HUES48 (cell line): ENCODE results near the gene EFCAB14.
"Not testable (repeated sequence)": the region's sequence is repeated elsewhere in the genome, so short reads cannot be mapped to it uniquely, and the experiment has no call there.

Source experiments
- H3K27ac ChIP-seq: one replicate; pipeline ENCODE4 v1.7.0; 2013; ENCODE audit warnings: low read depth, low read length, inconsistent platforms
- H3K27me3 ChIP-seq: 2 replicates; pipeline ENCODE4 v1.6.1; 2013; ENCODE audit warnings: mild to moderate bottlenecking, low read length; ENCODE audit not compliant: control insufficient read depth, insufficient read depth
- H3K36me3 ChIP-seq: 2 replicates; pipeline ENCODE4 v1.6.1; 2013; ENCODE audit warnings: low read length; ENCODE audit not compliant: control insufficient read depth, insufficient read depth
- H3K4me1 ChIP-seq: 2 replicates; pipeline ENCODE4 v1.6.1; 2013; ENCODE audit warnings: mild to moderate bottlenecking, low read length; ENCODE audit not compliant: control insufficient read depth, insufficient read depth
- H3K4me3 ChIP-seq: 2 replicates; pipeline ENCODE4 v1.5.1; 2013; ENCODE audit warnings: mild to moderate bottlenecking, low read depth, low read length
- H3K9ac ChIP-seq: 2 replicates; pipeline ENCODE4 v1.6.1; 2013; ENCODE audit warnings: mild to moderate bottlenecking, low read depth, low read length, moderate library complexity
- H3K9me3 ChIP-seq: 2 replicates; pipeline ENCODE4 v1.6.1; 2013; ENCODE audit warnings: low read length; ENCODE audit not compliant: control insufficient read depth, insufficient read depth

EFCAB14 gene

DNA sequence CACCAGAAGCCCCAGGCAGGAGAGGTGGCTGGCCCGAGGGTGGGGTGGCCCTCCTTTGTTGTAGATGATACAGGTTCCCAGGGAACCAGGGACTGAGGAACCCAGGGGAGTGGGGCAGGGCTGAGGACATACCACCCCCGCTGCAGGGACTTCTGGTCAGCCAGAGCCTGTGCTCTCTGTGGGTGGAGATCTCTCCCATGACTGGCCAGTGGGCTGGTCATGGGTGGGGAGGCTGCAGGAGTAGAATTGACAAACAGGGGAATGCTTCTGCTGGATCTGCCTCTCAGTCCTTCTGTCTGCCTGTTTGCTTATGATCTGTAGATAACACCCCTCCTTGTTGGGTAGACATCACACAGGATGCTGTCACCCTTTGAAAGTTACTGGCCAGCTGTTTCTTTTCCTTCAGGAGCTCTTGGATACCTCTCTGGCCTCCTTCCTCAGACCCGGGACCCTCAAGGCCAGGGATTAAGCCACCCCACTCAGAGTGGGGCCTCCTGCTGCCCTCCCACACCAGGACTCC, 2.8 kb upstream of the EFCAB14 start:
- H3K27me3 ChIP-seq, result no peaks in the 10 kb centered on the region
- H3K4me3 ChIP-seq, result no peak overlapping the region
- H3K9ac ChIP-seq, result no peak overlapping the region
- no peaks in the 10 kb centered on the region for H3K9me3 ChIP-seq
- peaks cover 22% of the 10 kb centered on the region for H3K4me1 ChIP-seq
- H3K27ac ChIP-seq, result no peak overlapping the region
- peaks cover 7% of the 10 kb centered on the region; the same call in 1 of the 2 replicates for H3K36me3 ChIP-seq

DNA sequence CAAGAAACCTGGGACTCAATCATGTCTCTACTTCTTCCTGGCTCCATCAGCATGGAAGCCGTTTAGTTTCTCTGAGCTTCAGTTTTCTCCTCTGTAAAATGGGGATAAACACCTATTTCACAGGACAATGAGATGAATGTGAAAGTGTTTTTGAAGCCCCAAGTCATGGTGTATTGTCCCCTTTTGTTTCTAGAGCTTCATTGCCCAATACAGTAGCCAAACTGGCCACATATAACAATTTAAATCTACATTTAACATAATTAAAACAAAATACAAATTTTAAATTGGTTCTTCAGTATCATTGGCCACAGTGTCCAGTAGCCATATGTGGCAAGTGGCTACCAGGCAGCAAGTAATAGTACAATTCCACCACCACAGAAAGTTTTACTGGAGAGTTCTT, 2.3 kb upstream of the EFCAB14 start:
- Histone ChIP-seq H3K9ac (no peak overlapping the region), H3K4me3 (no peak overlapping the region), H3K27me3 (no peaks in the 10 kb centered on the region), H3K36me3 (peaks cover 13% of the 10 kb centered on the region), H3K9me3 (no peaks in the 10 kb centered on the region), H3K27ac (no peak overlapping the region), H3K4me1 (peaks cover 22% of the 10 kb centered on the region)

DNA sequence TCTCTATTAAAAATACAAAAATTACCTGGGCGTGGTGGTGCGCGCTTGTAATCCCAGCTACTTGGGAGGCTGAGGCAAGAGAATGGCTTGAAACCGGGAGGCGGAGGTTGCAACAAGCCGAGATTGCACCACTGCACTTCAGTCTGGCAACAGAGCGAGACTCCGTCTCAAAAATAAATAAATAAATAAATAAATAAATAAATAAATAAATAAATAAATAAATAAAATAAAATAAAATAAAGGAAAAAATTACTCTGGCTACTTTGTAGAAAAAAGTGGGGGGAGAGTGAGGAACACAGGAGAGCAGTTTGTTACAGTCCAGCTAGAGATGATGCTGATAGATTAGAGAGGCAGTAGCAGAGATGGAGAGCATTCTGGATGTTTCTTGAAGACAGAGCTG, 1.4 kb upstream of the EFCAB14 start:
- H3K36me3 ChIP-seq, result peaks cover 21% of the 10 kb centered on the region
- not testable (repeated sequence) for H3K27ac ChIP-seq, H3K9me3 ChIP-seq, H3K27me3 ChIP-seq, H3K9ac ChIP-seq, H3K4me3 ChIP-seq
- H3K4me1 ChIP-seq, result peaks cover 22% of the 10 kb centered on the region

DNA sequence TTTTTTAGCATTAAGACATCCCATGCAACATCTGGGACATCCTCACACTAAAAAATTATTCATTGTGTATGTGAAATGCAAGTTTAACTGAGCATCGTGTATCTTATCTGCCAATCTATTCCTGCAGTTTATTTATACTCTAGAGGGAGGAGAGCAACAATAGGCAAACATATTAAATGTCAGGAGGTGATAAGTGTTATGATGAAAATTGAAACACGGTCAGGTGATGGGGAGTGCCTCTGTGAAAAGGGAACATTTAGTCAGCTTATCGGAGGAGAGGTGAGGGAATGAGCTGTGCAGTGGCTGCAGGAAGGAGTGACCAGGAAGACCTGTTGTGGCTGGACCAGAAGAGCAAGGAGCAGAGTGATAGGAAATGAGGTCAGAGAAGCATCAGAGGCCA, 775 bp upstream of the EFCAB14 start:
- Histone ChIP-seq H3K27ac (no peak overlapping the region), H3K4me3 (peak overlapping the region; percentile 85), H3K4me1 (peaks cover 17% of the 10 kb centered on the region)

DNA sequence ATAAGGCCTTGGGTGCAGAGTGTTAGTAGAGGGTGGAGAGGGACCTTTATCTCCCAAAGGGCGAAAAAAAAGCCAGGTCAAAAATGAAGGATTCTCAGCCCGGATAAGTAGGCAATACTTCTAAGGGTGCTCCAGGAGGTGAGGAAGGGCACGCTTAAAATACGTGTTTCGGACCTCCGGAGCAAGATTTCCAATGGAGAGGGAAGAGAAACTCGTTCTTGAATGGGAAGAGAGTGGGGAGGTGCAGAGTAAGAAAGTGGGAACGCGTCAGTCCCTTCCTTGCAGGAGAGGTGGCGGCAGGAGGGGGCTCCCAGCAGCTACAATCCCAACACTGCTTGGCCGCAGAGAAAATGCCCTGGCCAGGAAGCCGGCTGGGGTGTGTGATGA, 581 bp downstream of the EFCAB14 start:
- Histone ChIP-seq H3K9me3 (no peaks in the 10 kb centered on the region), H3K4me3 (peak overlapping the region; percentile 85), H3K4me1 (peaks cover 16% of the 10 kb centered on the region), H3K9ac (peak overlapping the region; percentile 73), H3K36me3 (peaks cover 40% of the 10 kb centered on the region), H3K27me3 (no peaks in the 10 kb centered on the region), H3K27ac (peak overlapping the region; percentile 76)

More for the DNA sequence above, 775 bp upstream of the EFCAB14 start:
- Histone ChIP-seq H3K36me3 (peaks cover 27% of the 10 kb centered on the region), H3K27me3 (no peaks in the 10 kb centered on the region), H3K9ac (no peak overlapping the region), H3K9me3 (no peaks in the 10 kb centered on the region)

DNA sequence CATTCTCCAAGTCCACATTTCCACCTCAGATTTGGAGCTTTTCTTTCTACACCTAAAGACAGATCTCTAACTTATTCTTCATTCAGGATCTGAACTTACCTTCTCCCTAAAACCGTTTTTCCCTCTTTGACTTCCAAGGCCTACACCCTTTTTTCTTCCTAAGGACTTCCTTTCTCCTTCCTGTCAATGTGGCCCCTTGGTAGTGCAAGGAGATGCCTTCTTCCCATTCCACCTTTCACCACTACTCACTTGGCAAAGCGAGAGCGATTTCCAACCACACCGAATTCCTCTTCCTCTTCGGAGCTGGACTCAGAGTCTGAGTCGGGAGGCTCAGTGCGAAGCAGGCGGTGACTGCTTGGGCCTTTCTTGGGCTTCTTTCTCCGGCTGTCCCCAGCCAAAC, 1.3 kb downstream of the EFCAB14 start:
- peaks cover 45% of the 10 kb centered on the region for H3K36me3 ChIP-seq
- no peak overlapping the region for H3K27ac ChIP-seq
- H3K27me3 ChIP-seq, result no peaks in the 10 kb centered on the region
- H3K9me3 ChIP-seq, result no peaks in the 10 kb centered on the region
- no peak overlapping the region; the same call in 1 of the 2 replicates for H3K9ac ChIP-seq
- H3K4me1 ChIP-seq, result peaks cover 16% of the 10 kb centered on the region
- peak overlapping the region; percentile 85 for H3K4me3 ChIP-seq

DNA sequence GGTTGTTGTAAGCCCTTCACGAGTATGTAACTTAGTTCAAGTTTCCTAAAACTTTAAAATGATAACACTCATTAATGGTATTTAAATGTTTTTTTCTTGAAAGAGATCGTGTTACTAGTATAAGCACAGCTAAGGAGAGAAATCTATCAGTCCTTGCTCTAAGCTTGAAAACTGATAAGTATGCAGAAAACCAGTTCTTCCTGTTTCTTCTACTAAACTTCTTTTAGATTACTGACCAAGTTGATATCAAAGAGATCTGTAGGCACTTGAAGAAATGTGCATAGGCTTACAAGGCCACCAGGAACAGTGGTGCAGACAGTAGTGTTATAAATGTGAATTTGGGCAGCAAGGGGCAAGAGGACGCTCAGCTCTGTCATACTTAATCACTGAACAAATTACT, 3.9 kb downstream of the EFCAB14 start:
- Histone ChIP-seq H3K36me3 (peaks cover 67% of the 10 kb centered on the region), H3K27ac (no peak overlapping the region)

DNA sequence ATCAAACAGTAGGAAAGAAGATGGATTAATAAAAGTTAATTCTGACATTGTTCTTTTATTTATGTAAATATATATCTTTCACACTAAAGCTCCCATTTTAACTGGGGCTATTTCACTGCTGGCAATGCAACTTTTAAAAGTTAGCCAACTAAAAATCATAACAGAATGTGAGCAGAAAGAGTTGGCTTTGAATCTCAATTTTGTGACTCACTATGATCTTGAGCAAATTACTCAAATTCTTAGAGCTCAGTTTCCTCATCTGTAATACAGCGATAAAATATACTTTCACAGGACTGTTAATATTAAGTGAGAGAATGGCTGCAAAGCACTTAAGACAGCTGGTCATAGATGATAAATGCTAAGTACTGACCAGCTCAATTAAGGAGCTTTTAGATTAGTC, 10.8 kb downstream of the EFCAB14 start:
- Histone ChIP-seq H3K4me1 (no peaks in the 10 kb centered on the region), H3K9ac (no peak overlapping the region), H3K27me3 (no peaks in the 10 kb centered on the region), H3K36me3 (peaks cover 89% of the 10 kb centered on the region), H3K4me3 (no peak overlapping the region), H3K27ac (no peak overlapping the region), H3K9me3 (no peaks in the 10 kb centered on the region)

More for the DNA sequence above, 3.9 kb downstream of the EFCAB14 start:
- no peaks in the 10 kb centered on the region for H3K27me3 ChIP-seq
- H3K4me3 ChIP-seq, result no peak overlapping the region
- no peaks in the 10 kb centered on the region for H3K9me3 ChIP-seq
- peaks cover 16% of the 10 kb centered on the region for H3K4me1 ChIP-seq
- no peak overlapping the region for H3K9ac ChIP-seq

DNA sequence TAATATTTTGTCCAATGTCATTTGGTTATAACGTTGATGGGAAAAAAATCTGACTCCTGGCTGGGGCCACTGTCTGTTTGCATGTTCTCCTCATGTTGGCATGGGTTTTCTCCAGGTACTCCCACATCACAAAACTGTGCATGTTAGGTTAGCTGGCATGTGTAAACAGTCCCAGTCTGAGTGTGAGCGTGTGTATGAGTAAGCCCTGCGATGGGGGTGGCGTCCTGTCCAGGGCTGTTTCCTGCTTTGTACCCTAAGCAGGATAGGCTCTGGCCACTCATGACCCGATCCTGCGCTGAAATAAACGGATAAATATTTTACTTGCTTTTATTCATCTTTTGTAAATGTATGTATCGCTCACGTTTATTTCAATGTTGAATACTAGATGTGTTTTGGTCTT, 13.5 kb downstream of the EFCAB14 start:
- no peaks in the 10 kb centered on the region for H3K9me3 ChIP-seq
- H3K27me3 ChIP-seq, result no peaks in the 10 kb centered on the region
- no peak overlapping the region for H3K4me3 ChIP-seq
- no peaks in the 10 kb centered on the region for H3K4me1 ChIP-seq
- no peak overlapping the region for H3K27ac ChIP-seq
- peaks cover 87% of the 10 kb centered on the region for H3K36me3 ChIP-seq
- no peak overlapping the region for H3K9ac ChIP-seq

DNA sequence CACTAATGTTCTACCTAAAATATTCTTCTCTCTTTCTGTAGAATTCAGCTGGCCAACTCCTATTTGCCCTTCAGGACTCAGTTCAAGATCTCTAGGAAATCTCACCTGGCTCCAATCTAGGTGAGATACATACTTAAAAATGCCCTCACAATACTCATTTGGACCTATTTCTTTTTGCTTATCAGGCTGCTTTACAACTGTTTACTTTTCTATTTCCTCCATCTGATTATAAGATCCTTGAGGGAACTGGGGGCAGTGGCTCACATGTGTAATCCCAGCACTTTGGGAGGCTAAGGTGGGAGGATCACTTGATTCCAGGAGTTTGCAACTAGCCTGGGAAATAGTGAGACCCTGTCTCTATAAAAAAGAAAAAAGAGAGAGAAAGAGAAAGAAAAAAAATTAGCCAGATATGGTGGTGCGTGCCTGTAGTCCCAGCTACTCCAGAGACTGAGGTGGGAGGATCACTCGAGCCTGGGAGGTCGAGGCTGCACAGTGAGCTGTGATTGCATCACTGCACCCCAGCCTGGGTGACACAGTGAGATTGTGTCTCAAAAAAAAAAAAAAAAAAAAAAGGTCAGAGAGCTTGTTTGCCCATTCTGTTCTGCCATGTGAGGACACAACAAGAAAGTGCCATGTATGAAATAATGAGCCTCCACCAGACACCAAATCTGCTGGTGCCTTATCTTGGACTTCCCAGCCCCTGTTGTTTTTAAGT, 14.8 kb downstream of the EFCAB14 start:
- H3K4me3 ChIP-seq, result no peak overlapping the region
- no peak overlapping the region for H3K9ac ChIP-seq
- H3K9me3 ChIP-seq, result no peaks in the 10 kb centered on the region
- no peak overlapping the region for H3K27ac ChIP-seq
- no peaks in the 10 kb centered on the region for H3K4me1 ChIP-seq
- no peaks in the 10 kb centered on the region for H3K27me3 ChIP-seq
- peaks cover 85% of the 10 kb centered on the region for H3K36me3 ChIP-seq

DNA sequence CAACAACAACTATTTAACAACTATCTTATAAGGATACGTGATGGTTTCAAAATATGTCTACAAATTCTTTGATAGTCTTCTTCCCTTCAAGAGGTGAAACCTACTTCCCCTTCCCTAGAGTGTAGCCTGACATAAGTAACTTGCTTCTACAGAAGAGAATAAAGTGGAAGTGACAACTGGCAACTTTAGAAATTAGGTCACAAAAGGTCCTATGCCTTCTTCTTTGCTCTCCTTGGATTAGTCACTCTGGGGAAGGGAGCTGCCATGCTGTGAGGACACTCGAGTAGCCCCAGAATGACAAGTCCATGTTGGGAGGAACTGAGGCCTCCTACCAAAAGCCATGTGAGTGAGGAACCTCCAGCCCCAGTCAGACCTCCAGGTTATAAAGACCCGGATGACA, 19.2 kb downstream of the EFCAB14 start:
- Histone ChIP-seq H3K4me1 (no peaks in the 10 kb centered on the region), H3K27me3 (no peaks in the 10 kb centered on the region), H3K4me3 (no peak overlapping the region), H3K36me3 (peaks cover 71% of the 10 kb centered on the region), H3K9me3 (no peaks in the 10 kb centered on the region), H3K27ac (no peak overlapping the region), H3K9ac (no peak overlapping the region)
